DMS79 (cell line): Measurements from ENCODE around the gene PAX5.
A peak's percentile ranks its signal among the peaks of the same experiment; 100 is the strongest.
"Not testable (repeated sequence)": the region's sequence is repeated elsewhere in the genome, so short reads cannot be mapped to it uniquely, and the experiment has no call there.

Experiments
- DNase-seq: peaks from one replicate; lab custom pipeline; 2025; lab: John Stamatoyannopoulos, UW

Gene PAX5

DNA sequence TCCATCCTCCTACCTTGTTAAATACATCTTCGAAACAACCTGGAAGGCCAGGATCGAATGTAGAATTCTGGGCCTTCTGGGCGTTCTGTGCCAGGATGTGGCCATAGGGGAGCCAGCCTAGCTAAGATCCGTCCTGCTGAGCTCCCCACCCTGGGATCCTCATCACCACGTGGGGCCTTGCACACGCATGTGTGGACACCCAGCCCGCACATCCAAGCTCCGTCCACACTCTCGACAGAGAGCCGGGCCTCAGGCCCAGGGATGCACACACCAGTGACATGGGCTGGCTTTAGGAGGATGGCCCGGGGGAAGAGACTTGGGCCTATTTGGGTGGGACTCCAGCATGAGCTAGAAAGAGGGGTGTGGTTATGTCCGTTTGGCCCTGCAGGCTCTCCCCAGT lies 154.0 kb downstream of the PAX5 start:
- DNase-seq: no peak

DNA sequence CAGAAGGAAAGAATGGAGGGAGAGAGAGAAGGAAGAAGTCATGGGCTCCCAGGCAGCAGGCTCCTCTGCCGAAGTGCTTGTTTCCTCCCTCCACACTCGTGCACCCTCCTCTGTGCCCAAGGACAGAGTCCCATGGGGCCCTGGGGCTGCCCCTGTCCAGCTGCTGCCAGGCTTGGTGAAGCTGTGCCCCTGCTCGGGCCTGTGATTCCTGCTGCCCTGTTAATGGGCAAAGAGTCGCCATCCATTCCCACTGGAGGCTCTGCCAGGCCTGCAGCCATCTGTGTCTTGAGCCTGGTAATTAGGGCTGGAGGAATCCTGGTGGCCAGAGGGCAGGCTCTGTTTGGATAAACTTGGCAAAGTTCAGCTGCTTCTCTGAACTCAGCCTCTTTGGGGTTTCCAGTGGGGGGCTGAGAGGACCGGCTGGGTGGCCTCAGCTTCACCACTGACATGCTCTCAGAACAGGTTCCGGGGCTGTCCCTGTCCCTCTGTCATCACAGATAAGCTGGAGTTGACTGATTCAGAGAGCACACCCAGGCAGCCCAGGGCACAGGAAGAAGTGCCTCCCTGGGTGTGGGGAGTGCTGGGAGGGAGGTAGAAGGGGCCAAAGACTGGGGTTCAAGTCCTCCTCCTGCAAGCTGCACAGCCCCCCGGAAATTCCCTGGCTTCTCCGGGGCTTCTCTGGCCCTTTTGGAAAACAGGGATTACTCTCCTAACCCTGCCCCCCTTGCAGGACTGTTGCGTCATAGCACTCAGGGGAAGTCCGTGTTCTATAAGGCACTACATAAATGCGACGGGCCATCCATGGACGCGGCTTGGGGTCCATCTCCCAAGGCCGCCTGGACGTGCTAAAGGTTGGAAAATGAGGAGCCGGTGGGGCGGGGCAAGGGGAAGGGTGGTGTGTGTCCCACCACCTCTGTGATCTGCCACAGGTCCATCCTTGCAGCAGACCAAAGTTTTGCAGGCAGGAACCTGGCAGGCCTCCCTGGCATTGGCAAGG lies 154.8 kb downstream of the PAX5 start:
- no peak for DNase-seq

DNA sequence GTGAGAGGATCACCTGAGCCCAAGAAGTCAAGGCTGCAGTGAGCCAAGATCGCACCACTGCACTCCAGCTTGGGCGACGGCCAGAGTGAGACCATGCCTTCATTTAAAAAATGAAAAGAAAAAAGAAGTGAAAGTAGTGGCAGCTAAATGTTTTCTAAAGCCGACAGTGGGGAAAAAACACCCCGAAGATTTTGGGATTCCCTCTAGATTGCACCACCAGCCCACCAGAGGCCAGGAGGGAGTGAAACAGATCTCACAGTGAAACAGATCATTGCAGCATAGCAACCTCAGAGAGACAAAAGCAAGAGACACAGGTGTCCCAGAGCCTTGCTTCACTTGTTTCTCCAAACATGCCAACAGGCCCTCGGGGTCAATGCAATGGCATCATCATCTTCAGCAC lies 156.8 kb downstream of the PAX5 start:
- DNase-seq: no peak

- DNase-seq: no peak
These were observed 158.0 kb downstream of the PAX5 start for GRCh38 chr9:36876056-36876455.

DNA sequence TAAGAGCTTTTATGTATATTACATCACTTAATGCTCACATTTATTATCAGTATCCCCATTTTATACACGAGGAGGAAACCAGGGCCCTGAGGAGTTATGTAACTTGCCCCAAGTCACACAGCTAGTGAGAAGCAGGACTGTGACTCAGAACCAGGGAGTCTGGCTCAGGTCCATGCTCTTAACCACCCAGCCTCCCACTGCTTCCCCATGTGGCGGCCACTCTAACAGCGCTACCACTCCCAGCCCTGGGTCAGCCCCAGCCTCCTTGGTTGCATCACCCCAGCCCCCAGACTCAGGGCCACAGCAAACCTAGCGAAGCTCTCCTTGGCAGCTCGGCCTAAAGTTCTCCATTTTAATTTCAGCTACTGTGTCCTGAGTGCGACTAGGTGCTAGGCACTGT lies 159.1 kb downstream of the PAX5 start:
- no peak for DNase-seq

DNA sequence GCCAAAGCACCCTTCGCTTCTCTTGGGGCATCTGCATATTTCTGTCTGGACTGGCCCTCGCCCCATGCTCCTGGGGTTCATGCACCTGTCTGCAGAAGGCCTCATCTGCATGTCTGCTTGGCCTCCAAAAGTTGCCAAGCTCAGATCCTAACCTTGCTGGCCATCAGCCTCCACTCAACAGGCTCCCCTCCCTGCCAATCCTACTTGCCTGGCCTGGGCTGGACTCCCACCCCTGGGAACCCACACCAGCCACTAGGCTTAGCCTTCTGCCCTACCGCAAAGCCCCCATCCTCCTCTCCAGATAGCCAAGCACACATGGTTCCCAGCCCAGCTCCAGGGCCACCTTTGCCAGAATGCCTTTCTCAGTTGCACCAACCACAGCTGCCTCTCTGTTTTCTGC lies 159.8 kb downstream of the PAX5 start:
- DNase-seq: no peak

GRCh38 chr9:36873247-36873875 lies 160.7 kb downstream of the PAX5 start:
- peak; percentile 7 for DNase-seq

GRCh38 chr9:36872641-36873040 lies 161.4 kb downstream of the PAX5 start:
- DNase-seq: no peak

DNA sequence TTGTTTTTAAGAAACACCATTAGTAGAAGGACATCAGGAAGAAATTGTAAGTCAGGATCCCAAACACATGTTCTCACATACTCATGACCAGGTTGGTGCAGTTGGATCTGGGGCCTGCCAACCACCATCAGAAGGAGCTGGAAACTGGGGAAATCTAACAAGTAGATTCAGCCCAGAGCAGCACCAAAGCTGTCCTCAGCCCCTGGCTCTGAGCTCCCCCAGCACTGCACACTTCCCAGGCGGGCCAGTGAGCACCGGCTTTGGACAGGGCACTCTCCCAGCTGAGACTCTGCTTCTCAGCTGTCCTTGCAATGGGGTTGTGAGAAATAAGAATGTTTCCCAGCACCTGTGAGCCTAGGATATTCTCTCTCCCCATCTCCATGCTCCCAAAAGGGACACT lies 162.5 kb downstream of the PAX5 start:
- DNase-seq: no peak

DNA sequence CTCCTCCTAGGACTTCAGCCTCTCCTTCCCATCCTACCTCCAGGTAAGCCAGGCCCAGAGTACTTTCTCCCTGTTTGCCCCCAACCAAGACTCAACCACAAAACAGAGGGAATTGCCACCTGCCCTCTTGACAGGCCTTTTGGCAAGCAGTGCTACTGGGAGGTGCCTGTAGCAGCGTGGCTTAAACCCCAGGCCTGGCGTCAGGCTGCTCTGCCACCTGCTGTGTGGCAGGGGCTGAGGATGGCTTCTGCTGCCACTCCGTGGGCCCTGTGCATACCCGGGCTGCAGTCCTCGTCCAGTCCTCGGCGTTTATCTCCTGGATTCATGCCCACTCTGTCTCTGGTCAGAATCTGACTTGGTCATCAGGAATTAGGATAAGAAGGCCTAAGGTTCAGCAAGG lies 163.1 kb downstream of the PAX5 start:
- DNase-seq: peak; percentile 96

DNA sequence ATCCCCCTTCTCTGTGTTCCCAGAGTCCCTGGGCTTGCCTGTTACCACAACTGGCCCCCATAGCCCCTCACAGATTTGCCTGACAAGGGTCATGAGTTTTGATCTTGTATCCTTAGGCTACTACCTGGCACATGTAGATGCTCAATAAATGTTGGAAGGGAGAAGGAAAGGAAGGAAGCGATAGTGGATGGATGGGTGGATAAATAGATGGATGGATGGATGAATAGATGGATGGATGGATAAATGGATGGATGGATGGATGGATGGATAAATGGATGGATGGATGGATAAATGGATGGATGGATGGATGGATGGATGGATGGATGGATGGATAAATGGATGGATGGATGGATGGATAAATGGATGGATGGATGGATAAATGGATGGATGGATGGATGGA lies 164.5 kb downstream of the PAX5 start:
- DNase-seq: not testable (repeated sequence)

DNA sequence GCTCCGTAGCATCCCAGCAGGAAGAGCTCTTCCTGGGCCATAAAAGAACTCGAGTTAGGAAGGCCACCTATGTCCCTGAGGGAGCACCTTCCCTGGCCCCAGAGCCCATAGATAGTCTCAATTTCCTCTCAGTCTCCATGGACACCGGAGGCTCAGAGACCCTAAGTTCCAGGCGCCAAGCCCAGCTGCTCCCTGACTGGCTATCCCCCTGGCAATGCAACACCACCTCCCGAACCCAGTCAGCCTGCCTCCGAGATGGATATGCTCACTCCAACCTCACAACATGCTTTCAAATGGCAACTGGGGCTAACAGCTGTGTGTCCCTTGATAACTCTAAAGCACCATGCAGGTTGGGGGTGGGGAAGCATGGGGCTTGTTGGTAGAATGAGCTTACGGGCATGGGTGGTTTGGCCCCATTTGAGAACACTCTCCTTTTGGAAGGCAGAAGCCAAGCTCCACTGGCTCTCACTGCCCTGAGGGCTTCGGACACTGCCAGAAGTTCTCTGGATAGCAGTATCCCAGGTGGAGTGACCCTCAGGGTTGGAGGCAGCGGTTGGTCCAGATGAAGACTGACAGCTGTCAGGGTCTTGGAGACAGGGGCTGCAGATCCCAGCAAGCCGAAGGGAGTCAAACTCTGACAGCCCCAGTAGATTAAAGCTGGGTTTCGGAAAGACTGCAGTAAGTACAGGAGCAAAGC lies 165.3 kb downstream of the PAX5 start:
- DNase-seq: no peak

DNA sequence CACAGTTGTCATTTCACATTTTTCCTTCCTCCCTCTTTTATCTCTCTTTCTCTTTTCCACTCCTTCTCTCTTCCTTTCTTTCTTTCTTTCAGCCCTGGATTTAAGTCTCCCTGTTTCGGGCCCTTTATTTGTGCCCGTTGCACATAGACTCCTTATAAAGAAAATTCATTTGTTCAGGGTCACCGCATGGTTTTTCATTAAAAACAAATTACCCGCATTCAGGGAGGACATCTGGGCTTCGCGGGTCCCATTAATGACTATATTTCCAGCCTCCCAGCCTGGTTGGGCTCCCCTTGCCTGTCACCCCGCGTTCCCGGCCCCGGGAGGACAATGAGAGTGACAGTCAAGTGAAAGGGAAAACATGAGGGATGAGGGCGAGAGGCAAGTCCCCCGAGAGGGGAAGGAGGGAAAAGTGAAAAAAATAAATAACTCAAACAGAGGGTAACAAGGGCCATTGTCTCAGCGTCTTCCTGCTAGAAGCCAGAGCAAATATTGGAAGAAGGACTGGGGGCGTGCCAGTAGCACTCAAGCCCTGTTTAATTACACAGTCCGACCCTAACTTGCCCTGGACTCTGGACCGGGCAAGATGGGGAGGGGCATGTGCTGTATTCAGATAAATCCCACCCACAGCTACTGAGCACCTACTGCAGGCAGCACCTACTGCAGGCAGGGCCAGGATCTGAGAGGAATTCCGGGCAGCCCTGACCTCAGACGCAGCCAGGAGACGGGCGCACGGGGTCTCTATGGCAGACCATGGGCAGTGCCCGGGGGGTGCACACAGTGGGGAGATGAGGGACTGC lies 166.2 kb downstream of the PAX5 start:
- DNase-seq: peak; percentile 32

DNA sequence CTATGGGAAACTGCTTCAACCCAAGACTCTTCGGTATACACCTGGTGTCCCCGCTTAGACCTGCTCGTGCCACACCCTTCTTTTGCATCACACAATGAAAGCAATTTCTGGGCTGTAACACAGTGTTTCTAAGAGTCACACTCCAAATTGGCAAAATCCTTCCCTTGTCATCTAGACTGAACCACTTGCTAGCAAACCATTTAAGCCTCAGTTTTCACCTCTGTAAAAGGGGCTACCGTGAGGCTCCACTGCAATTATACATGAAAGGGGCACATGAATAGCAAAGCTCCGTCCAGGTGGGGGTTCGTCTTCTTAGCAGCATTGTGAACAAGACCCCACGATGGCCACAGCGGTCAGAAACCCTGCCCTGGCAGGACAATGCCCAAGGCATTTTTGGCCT lies 166.8 kb downstream of the PAX5 start:
- no peak for DNase-seq

DNA sequence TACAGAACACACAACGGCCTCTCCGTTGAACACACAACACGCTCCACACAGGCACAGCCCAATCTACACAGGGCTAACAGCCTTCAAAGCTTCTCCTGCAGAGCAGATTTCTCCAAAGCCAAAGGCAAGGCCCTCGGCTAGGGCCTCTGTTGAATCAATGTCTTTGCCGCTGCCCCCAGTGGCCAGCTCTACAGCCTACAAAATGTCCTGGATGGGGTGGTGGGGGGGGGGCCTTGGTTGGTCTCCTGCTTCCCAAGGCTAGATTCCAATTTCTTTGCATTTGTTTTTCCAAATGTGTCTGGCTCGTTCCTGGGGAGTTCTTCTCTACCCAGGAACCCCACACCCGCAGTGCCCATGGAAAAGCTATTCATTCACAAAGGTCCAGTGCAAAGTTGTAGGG lies 167.2 kb downstream of the PAX5 start:
- DNase-seq: no peak

DNA sequence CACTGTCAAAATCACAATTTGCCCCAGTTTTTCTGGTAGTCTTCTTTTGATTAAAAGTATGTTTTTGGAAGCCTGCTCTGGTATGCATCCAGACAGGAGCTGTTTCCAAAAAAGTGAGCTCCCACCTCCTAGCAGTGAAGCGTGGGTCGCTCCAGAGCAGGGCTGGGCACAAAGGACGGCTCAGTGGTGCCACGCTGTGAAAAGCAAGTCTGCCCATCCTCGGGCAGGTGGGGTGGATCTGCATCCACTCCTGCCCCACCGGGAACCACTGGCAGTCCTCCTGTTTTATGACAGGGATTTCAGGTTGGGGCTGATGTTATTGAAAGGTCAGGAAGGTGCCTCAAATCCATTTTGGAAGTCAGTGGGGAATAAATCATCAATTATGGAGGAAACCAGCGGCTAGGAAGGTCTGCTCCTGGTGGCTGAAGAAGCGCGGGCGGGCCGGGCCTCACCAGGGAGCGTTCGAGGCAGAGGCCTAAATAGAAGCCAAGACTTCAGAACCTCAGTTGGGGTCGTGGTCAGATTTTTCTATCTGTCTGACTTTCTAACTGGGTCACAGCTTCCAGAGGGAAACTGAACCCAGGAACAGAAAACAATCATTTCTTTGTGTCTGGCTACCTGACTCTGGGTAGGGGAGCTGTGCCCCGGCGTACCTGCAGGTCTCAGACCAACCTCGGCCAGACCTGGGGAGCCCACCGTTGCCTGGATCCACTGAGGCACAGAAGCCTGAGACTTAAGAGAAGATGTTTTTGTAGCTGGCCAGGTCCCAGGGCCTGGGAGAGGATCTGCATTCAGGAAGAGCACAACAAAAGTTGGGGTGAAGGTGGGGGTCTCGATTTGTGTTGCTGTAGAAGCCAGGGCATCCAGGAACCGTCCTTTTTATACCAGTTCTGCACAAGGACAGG lies 168.1 kb downstream of the PAX5 start:
- DNase-seq: no peak

DNA sequence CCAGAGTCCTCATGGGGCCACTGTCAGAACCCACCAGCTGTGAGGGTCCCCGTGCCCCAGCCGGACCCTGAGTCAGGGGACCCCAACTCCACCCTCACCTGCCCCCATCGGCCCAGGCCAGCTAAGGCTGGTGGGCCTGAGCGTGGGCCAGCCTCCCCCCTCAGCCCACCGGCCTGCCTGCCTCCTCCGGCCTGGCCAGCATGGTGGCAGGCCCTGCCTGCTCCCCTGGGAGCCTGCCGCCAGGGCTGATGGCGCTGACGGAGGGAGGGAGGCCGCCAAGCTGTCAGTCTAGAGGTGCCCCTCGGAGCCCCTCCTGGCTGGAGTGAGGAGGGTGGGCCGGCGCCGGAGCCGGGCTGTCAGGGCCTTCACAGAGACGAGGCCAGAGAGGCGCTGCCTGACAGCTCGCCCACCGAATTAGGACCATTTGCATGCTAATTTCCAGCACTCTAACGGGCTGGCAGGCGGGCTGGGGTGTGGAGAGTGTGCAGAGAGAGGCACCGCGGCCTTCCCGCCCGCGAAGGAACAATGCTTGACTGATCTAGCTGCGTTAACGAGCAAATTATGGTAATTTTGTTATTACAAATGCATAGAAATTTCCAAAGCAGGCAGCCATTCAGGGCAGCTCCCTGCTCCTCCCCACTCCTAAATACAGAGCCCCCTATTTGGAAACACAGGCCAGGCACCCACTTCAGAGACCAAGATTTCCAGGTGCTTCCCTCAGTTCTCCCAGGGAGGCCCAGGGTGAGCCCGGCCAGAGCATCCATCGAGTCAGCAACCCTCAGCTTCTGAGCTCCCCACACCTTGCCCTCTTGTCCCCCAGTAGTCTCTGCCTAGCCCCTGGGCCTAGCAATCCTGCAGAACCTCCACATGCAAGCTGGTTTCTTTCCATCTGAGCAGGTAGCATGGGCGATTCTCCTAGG lies 169.3 kb downstream of the PAX5 start:
- DNase-seq: no peak

DNA sequence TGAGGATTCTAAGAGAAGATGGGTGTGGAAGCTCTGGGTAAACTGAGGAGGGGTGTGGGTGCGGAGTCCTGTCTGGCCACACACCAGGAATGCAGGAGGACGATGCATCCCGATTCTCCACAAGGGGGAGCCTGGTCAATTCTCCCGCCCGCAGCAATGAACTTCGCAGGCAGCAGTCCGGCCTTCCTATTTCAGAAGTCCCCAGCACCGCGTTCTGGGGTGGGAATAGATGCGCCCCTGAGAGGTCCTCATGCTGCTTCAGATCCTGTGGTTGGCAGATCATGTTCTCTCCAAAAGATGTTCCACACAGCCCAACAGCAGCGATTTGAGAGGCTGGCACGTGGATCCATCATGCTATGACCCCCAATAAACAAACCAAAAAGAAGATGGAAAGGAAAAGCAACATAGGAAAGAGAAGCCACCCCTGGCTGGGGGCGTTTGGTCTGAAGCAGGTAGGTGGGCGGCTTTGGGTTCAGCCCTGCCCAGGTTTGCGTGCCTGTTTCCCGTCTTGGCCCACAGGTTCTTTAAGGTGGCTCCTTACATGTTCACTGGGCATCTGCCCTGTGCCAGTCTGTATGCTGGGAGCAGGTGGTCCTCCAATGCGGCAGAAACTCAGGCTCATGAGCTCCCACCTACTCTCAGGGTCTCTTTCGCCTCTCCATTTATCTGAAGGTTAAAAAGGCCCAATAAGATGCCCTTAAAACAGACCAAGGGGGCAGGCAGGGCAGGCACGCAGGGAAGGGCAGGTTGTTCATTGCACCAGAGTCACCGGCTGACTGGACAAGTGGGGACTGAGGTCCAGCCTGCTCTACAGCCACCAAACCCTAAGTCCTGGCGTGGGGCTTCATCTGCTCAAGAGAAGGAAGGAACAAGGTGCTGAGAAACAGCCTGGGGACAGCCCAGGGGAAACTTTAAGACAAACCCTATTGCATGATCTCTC lies 171.6 kb downstream of the PAX5 start:
- no peak for DNase-seq
